Hematopoietic multipotent progenitor cell treated with erythropoietin and hydrocortisone succinate and interleukin-3 and kit ligand, for 17 days (in vitro differentiated cells): ENCODE results near the gene STK11IP.

Experiments
- DNase-seq: peaks from one replicate; pipeline ENCODE4 v3.0.0-alpha.2; 2015; ENCODE audit warnings: low spot score

Gene STK11IP

GRCh38 chr2:219562049-219563020, 35.3 kb upstream of the STK11IP start:
- no peak for DNase-seq

- DNase-seq: no peak
Measured at GRCh38 chr2:219563271-219563928, 34.3 kb upstream of the STK11IP start.

- no peak for DNase-seq
Measured at GRCh38 chr2:219565130-219566080, 32.3 kb upstream of the STK11IP start.

- no peak for DNase-seq
Measured at GRCh38 chr2:219566640-219567039, 31.0 kb upstream of the STK11IP start.

GRCh38 chr2:219567131-219567530, 30.5 kb upstream of the STK11IP start:
- no peak for DNase-seq

GRCh38 chr2:219567791-219568361, 29.8 kb upstream of the STK11IP start:
- no peak for DNase-seq

- DNase-seq: no peak
Measured at GRCh38 chr2:219569041-219569440, 28.6 kb upstream of the STK11IP start.

- no peak for DNase-seq
Measured at GRCh38 chr2:219569635-219570034, 28.0 kb upstream of the STK11IP start.

GRCh38 chr2:219570194-219570923, 27.3 kb upstream of the STK11IP start:
- DNase-seq: no peak

GRCh38 chr2:219570924-219571310, 26.7 kb upstream of the STK11IP start:
- DNase-seq: no peak

GRCh38 chr2:219571311-219572236, 26.1 kb upstream of the STK11IP start, which contains the start of gene OBSL1:
OBSL1 (minus strand) TSS chr2:219571539; CDS start chr2:219571232, 307 bp downstream.
- DNase-seq: no peak

GRCh38 chr2:219572237-219573001, 25.2 kb upstream of the STK11IP start, which contains the start of gene INHA:
INHA (plus strand) TSS chr2:219572310; CDS start chr2:219572375, 65 bp downstream.
- no peak for DNase-seq

- DNase-seq: no peak
Measured at GRCh38 chr2:219573166-219573565, 24.5 kb upstream of the STK11IP start.

- no peak for DNase-seq
Measured at GRCh38 chr2:219574484-219575311, 23.0 kb upstream of the STK11IP start.

GRCh38 chr2:219575566-219576504, 21.8 kb upstream of the STK11IP start:
- no peak for DNase-seq

GRCh38 chr2:219576505-219577388, 20.9 kb upstream of the STK11IP start:
- no peak for DNase-seq
